GM19035 (cell line): ENCODE results near the gene IL17REL.
"Not testable (repeated sequence)": the region's sequence is repeated elsewhere in the genome, so short reads cannot be mapped to it uniquely, and the experiment has no call there.

Experiments
- ATAC-seq: cut with Tn5 transposase; IDR thresholded peaks from one replicate; pipeline ENCODE4 v1.9.1; 2021; ENCODE audit not compliant: unreplicated experiment

The IL17REL gene

GRCh38 chr22:49992921-49993648, 19.5 kb downstream of the IL17REL start:
- ATAC-seq, result no peak

- no peak for ATAC-seq
Observed at GRCh38 chr22:49991907-49992533, 20.5 kb downstream of the IL17REL start.

DNA sequence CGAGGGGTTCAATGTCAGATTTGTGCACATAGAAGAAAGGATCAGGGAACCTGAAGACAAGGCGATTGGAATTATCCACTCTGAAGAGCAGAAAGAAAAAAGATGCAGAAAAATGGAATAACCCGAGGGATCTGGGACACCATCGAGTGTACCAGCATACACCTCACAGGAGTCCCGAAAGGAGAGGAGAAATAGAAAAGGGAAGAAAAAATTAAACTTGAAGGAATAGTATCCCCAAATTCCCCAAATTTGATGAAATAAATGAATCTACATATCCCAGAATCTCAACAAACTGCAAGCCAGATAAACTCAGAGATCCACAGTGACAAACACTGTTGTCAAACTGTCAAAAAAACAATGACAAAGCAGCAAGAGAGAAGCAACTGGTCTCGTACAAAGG, 21.4 kb downstream of the IL17REL start:
- no peak for ATAC-seq

GRCh38 chr22:49989826-49990225, 22.7 kb downstream of the IL17REL start:
- not testable (repeated sequence) for ATAC-seq

- no peak for ATAC-seq
Observed at GRCh38 chr22:49986325-49986724, 26.2 kb downstream of the IL17REL start.

GRCh38 chr22:49983148-49984042, 29.2 kb downstream of the IL17REL start:
- ATAC-seq, result no peak

DNA sequence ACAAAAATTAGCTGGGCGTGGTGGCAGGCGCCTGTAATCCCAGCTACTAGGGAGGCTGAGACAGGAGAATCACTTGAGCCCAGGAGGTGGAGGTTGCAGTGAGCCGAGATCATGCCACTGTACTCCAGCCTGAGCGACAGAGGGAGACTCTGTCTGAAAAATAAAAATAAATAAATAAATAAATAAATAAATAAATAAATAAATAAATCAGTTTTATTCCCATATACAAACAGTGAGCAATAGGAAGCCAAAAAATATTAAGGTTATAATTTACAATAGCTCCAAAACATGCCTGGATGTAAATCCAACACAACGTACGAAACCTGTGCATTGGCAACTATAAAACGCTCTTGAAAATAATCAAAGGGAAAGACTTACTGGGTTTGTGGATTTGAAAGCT, 30.8 kb downstream of the IL17REL start:
- not testable (repeated sequence) for ATAC-seq

GRCh38 chr22:49979587-49980264, 32.8 kb downstream of the IL17REL start:
- ATAC-seq, result no peak

- no peak for ATAC-seq
Observed at GRCh38 chr22:49977578-49977977, 35.0 kb downstream of the IL17REL start.

GRCh38 chr22:49976439-49977175, 36.0 kb downstream of the IL17REL start:
- no peak for ATAC-seq

- ATAC-seq, result no peak
Observed at GRCh38 chr22:49975543-49976389, 36.8 kb downstream of the IL17REL start.

GRCh38 chr22:49973018-49973961, 39.3 kb downstream of the IL17REL start:
- ATAC-seq, result no peak

DNA sequence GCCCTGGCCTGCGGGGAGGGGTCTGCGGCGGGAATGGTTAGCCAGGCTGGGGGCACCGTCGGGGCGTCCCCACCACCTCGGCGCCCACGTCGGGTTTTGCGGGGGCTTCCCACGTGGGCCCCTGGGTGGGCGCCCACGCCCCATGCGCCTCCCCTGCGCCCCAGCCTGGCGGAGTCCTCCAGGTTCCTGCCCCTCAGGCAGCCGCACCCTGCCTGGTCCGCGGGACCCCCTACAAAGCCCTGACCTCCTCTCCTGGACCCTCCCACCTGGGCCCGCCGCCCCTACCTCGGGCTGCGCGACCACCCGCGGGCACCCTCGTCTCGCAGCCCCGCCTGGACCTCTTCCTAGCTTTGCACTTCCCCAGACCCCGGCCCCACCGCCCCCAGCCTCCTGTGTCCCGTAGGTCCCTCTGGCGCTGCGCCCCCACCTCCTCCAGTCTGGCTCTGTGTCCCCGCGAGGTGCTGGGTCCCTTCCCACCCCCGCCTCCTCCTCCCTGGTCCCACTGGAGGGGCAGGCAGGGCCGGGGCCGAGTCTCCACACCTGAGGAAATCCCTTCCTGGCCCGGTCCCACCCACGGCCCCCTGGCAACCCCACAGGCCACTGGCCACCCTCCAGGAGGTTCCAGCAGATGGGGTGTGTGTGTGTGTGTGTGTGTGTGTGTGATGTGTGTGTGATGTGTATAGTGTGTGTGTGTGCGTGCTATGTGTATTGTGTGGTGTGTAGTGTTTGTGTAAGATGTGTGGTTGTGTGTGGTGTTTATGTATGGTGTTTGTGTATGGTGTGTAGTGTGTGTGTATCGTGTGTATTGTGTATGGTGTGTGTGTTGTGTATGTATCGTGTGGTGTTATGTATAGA, 40.2 kb downstream of the IL17REL start:
- ATAC-seq, result no peak

- peak; percentile 29 for ATAC-seq
Observed at GRCh38 chr22:49971232-49972162, 41.1 kb downstream of the IL17REL start.

DNA sequence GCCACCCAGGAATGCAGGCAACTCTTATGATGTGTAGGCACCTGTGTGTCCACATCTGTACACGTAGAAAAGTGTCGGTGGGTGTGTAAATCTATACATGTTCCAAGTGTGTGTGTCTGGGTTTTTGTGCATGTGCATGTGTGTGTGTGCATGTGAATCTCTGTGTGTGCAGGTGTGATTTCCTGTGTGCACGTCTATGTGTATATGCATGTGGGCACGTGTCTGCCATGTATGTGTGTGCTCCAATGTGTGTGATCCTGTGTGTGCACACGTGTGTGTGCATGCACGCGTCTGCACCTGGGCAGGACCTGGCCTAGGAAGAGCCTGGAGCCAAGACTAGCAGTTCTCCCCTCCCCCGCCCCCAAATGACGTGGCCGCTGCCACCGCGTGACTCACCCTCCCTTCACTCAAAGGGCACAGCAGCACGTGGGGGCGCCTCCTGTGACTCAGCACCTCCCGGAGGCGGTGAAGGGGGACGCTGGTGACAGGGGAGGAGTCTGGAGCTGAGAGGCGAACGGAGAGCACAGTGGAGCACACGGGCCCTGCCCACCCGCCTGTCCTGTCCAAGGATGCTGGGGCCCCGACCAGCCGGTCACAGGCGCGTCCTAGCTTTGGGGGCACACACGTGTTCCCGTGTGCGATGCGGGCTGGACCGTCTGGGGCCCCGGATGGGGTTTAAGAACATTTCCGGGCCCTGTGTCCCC, 41.9 kb downstream of the IL17REL start:
- peak; percentile 70 for ATAC-seq
